Activated CD8-positive, alpha-beta memory T cell treated with anti-CD3 and anti-CD28 coated beads for 4 hours (primary cell): ENCODE measurements around the gene H2AZ1.
"Not testable (repeated sequence)": the region's sequence is repeated elsewhere in the genome, so short reads cannot be mapped to it uniquely, and the experiment has no call there.

ENCODE experiments used
- DNase-seq, 2 donors: peaks; one replicate each; pipeline ENCODE4 v3.0.0-alpha.2; 2020; ENCODE audit warnings: low read depth in 2 of 2

Gene H2AZ1

DNA sequence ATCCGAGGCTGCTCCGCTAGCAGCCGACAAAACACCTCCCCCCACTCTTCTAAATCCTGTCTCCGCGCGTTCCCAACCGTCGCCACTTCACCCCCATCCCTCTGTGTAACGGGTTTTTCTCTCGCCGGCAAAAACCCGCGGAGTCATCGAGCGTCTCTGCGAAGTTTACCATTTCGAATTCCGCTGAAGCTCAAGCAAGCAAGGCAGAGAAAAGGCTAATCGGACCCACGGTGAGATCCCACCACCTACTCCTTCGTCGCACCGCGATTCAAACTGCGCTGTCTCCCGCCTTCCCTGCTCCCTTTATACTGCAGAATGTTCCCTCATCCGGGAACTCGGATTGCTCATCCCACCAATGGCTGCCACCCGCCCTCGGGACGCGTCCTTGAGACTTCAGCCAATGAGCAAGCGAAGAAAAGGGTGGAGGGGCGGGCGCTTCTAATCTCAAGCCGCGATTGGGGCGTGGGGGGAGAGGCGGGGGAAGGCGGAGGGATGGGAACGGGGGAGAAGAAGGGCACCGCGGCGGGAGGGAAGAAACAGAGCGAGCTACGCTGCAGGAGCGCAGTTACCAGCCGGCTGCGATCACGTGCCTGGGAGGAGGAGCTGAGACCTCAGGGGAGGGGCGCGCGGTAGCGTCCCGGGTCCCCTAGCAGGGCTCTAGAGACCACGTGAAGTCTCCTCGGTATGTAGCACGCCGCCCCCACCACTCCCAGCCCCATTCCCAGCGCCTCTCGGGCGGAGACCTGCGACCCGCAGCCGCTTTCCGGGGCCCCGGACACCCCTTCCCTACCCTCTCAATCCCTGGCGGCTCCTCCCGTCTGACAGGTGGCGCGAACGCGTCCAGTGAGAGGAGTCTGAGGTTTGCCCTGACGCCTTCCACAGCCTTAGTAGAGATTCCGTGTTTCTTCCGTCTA, at the start of gene H2AZ1:
TSS of gene H2AZ1 (minus strand) at position 277 of the 914 bp plus-strand sequence. CDS start at position 172, 105 bp downstream.
- peak; percentile 95 to 96 for DNase-seq

- no peak for DNase-seq
Measured at GRCh38 chr4:99998062-99998867, 48.2 kb upstream of the H2AZ1 start.

DNA sequence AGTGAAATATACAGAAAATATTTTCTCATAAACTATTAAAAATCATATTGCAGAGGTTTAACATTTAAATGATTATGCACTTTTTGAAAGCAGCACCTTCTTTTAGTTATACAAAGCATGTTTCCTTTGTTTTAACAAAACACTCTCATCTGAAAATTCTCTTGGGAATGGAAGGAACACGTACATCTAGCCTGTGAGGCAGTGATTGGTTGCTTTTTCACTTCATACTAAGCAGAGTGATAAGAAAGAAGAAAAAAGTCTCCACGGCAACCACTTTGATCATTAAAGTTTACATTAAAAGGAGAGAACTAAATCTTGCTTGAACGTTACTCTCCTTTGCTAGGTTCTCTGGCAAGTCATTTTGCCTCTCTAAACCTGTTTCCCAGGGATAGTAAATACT, 41.7 kb upstream of the H2AZ1 start:
- DNase-seq, result no peak

DNA sequence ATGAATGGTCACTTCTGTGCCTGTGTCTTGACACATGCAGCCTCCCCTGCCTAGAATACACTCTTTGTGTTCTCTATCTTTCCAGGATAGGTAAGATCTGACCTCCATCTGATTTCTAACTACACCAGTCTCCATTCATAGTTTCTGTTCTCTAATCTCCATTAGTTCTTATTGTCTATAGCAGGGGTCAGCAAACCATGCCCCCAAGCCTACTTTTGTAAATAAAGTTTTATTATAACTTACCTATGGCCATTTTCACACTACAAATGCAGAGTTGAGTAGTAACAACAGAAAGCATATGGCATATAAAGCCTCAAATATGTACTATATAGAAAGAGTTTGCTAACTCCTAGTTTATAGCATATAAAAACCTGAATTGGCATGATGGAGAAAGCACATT, 37.6 kb upstream of the H2AZ1 start:
- DNase-seq, result no peak

DNA sequence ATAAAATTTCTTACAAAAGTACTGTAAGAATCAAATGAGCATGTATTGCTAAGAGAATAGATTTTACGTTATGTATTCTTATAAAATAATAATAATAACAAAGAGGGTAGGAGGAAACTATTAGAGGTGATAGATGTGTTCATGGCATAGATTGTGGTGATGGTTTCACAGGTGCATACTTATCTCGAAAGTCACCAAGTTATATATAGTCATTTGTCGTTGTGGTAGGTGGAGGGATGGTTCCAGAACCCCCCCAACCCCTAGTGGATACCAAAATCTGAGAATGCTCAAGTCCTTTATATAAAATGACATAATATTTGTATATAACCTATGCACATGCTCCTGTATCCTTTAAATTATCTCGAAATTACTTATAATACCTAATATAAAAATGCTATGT, 36.7 kb upstream of the H2AZ1 start:
- DNase-seq, result no peak

DNA sequence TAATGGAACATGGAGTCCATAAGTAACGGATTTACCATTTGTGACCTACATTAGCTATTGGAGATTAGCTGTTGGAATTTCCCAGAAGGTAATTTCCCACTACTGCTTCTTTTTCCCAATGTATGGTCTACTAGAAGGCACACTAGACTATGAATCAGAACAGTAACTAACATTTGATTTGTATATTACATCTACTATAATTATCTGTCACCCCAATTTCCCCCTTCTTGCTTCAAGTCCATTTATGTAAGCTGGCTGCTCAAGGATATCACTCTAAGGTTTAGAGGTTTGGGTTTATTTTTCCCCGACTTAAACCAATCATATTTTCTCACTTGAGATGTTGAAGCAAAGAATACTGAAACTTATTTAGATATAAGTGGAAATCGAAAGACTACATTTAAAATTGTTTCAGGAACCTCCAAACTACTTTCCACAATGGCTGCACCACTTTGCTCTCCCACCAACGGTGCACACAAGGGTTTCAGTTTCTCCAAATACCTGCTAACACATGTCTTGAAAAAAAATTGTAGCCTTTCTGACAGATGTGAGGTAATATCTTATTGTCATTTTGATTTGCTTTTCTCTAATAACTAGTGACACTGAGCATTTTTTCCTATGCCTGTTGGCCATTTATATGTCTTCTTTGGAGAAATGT, 33.3 kb upstream of the H2AZ1 start:
- no peak for DNase-seq

GRCh38 chr4:99979872-99980271, 29.8 kb upstream of the H2AZ1 start:
- no peak for DNase-seq

DNA sequence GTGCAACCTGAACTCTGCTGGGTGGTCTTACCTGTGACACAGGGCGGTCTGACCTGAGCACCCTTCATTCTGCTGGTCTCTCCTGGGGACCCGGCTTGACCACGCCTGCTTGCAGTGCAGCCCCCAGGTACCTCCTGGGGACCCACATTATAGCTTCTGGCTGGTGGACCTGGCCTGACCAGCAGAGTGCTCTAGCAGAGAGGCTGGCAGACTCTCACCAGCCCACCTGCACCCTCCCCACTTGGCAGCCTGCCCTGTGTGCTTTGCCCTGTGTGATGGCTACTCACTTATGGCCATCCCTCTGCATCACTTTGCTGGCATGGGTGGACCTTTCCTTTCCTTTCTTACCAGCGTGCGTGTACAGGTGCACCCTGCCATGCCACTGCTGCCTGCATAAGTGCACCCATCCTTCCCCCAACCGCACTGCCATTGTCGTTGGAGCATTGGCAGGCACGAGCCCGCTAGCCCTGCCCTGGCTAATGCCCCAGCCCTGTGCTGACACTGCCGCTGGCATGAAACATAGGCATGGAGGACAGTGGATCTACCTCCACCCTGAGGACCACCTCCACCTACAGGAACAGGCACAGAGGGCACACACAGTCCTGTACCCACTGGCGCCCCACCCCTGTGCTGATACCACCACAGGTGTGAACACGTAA, 21.5 kb upstream of the H2AZ1 start:
- no peak for DNase-seq

- no peak for DNase-seq
Measured at GRCh38 chr4:99968330-99968729, 18.3 kb upstream of the H2AZ1 start.

GRCh38 chr4:99966692-99967091, 16.6 kb upstream of the H2AZ1 start:
- DNase-seq, result no peak

GRCh38 chr4:99965674-99966350, 15.7 kb upstream of the H2AZ1 start:
- DNase-seq, result no peak

DNA sequence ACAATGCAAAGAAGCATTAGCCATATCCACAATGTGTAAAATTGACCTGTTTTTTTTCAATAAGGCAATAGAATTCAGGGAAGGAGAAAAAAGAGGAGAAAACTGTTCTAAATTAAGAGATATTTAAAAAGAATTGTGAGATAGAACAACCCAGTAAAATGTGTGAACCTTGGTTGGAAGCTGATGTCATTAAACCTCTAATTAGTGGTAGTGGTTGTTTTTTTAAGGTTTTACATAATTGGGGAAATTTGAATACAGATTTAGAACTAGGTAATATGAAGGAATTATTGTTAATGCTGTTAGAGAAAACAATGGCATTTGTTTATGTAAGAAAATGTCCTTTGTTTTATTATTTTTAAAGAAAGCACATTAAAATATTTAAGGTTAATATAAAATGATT, 15.1 kb upstream of the H2AZ1 start:
- no peak for DNase-seq

DNA sequence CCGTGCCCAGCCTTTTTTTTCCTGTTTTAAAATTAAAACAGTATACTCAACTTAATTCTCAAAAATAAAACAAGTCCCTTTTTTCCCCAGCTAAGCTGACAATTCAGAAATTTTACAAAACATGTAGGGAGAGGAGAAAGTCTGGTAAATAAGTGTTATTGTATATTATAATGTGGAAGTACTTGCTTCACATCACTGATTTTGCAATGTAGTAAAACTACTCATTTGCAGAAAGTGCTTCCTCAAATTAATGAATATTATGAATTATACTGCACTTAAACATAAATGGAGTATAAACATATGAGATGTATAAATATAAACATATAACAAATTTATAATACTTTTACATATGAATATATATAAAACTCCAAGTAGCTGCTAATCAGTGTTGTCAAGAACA, 11.6 kb upstream of the H2AZ1 start:
- DNase-seq, result no peak

DNA sequence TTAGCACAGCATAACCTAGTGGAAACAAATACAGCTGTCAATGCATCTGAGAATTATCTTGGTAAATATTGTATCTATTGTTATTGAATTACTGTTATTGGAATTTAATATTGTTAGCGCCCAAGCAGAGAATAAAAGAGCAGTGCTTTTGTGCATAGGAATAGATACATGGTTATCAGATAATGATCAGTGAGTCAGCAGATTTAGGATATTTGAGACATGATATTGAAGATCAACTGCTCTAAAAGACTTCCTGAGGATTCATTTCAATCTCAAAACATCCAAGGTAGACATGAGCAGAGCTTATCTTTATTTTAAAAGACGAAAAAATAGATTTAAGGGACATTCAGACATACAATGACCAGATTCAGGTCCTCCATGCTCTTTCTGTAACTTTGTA, 10.6 kb upstream of the H2AZ1 start:
- no peak for DNase-seq

- DNase-seq, result not testable (repeated sequence)
Measured at GRCh38 chr4:99958207-99958606, 8.1 kb upstream of the H2AZ1 start.

DNA sequence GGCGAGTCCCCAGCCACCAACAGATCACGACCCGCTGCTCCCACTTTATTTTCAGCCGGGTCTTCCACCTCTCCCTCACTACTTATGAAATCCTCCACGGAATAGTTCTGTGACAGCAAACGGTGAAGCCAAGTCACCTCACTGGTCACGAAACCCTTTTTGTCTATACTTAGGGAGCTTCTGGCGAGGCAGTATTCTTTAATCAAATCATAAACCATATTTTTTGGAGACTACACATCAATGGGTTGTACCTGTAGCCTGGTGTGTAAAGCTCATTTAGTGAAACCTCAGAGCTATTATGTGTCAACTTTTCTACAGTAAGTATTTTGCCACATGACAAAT, 809 bp upstream of the H2AZ1 start:
- DNase-seq, result no peak

DNA sequence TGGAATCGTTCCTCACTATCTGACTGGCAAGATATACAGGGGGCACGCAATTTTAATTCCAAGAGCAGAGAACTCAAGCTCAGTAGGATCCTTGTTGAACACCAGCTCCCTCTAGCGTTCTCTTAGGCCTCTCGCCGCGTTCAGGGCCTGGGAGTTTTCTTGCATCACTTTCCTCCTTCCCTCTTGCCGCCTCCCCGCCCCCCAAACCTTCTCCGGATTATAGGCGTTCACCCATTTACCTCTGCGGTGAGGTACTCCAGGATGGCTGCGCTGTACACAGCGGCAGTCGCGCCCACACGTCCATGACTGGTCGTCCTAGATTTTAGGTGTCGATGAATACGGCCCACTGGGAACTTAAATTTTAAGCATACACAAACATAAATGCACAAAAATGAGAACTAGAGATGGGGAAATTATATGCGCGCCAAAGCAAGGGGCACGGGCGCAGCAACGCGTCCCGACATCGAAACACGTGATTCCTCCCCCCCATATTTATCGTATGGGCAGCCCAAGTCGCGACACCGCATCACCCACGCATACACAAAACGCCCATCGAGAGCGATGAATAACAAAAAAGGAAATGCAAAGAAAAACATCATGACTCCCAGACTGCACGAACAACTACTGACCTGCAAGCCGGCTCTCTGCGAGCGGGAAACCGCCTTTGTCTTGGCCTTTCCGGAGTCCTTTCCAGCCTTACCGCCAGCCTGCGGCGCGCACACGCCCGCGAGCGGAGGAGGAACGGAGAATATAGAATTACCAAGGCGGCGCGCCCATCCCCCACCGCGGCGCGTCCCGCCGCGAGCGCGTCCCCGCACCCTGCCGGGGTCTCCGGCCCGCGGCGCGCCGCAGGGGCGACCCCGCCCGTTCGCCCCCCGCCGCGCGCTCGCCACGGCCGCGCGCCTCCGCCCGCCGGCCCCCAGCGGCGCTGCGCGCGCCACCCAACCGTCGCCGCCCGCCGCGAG, 759 bp downstream of the H2AZ1 start:
- DNase-seq, result peak; percentile 67 to 83

DNA sequence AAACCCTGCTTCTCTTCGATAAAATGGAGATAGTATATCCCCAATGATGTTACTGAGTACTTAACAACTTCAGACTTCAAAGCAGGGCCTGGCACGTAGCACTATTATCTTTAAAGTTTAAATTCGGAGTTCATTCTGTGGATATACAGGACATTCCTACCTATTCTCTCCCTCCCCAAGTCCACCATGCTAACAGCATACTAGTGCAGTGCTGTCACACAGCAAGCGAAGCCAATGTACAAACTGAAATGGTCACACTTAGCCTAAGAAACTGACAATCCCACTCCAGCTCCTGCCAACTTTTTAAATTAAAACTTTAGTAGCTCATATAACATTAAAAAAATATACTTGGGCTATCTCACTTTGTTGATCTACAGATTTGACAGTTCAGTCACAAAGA, 2.5 kb downstream of the H2AZ1 start:
- no peak for DNase-seq

GRCh38 chr4:99947190-99947578, 2.9 kb downstream of the H2AZ1 start:
- DNase-seq, result no peak
